ENCODE results near the gene ZNF474.

GRCh38 chr5:122150215-122150614, 20.9 kb downstream of the ZNF474 start:
- TF ChIP-seq CTCF (IDR thresholded peaks at IDR 0.05) (no peak), POLR2A (IDR thresholded peaks at IDR 0.05) (no peak), EP300 (IDR thresholded peaks at IDR 0.05) (no peak), POLR2AphosphoS5 (IDR thresholded peaks at IDR 0.05) (no peak)
